ENCODE measurements around the gene GRM1. TPM values are rescaled to one million over a fixed set of nuclear protein-coding genes. Genes with fewer than 3 reads are reported as not detected.
"Not testable (repeated sequence)": the region's sequence is repeated elsewhere in the genome, so short reads cannot be mapped to it uniquely, and the experiment has no call there.

Gene GRM1
- total RNA-seq, 1 donor from 2014 or later, result not detected

DNA sequence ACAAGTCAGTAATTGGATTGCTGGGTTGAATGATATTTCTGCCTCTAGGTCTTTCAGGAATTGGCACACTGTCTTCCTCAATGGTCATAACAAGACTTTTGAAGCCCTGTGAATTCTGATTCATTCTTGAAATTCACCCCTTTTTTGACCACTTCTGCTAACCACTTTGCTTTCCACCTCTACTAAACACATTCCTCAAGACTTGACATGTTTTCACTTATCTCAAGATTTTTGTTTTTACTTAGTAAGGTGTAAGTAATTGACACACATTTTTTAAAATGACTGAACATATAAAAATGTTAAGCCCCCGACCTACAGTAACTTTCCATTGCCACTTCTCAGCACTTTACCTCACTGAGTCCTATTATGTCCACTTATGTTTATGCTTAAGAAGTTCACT, 239.1 kb downstream of the GRM1 start:
- intact Hi-C loops (cut with micrococcal nuclease), result no loop called here
- ChIA-PET POLR2A (no interaction called here), CTCF (no interaction called here)
- Mint-ChIP-seq H3K4me1 (no peaks in the 10 kb centered on the region), H3K27ac (no peak overlapping the region), H3K4me3 (no peak overlapping the region), H3K9me3 (peaks cover 13% of the 10 kb centered on the region), H3K36me3 (ENCODE audit: low read depth) (no peaks in the 10 kb centered on the region), H3K27me3 (no peaks in the 10 kb centered on the region)
- DNase-seq (no peak), ATAC-seq (ENCODE audit: low read depth) (no peak)
- TF ChIP-seq, protein P1, sequence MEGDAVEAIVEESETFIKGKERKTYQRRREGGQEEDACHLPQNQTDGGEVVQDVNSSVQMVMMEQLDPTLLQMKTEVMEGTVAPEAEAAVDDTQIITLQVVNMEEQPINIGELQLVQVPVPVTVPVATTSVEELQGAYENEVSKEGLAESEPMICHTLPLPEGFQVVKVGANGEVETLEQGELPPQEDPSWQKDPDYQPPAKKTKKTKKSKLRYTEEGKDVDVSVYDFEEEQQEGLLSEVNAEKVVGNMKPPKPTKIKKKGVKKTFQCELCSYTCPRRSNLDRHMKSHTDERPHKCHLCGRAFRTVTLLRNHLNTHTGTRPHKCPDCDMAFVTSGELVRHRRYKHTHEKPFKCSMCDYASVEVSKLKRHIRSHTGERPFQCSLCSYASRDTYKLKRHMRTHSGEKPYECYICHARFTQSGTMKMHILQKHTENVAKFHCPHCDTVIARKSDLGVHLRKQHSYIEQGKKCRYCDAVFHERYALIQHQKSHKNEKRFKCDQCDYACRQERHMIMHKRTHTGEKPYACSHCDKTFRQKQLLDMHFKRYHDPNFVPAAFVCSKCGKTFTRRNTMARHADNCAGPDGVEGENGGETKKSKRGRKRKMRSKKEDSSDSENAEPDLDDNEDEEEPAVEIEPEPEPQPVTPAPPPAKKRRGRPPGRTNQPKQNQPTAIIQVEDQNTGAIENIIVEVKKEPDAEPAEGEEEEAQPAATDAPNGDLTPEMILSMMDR (IDR thresholded peaks at IDR 0.05), result no peak

DNA sequence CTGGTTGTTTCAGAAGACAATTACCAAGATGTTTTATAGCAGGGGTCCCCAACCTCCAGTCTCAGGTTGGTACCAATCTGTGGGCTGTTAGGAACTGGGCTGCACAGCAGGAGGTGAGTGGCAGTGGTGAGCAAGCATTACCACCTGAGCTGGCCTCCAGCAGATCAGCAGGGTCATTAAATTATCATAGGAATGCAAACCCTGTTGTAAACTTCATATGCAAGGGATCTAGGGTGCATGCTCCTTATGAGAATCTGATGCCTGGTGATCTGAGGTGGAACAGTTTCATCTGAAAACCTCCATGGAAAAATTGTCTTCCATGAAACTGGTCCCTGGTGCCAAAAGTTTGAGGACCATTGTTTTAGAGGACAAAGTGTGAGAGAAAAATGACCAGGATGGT, 240.6 kb downstream of the GRM1 start:
- H3K9me3 Mint-ChIP-seq, result peaks cover 13% of the 10 kb centered on the region
- no peaks in the 10 kb centered on the region for H3K27me3 Mint-ChIP-seq
- H3K4me3 Mint-ChIP-seq, result no peak overlapping the region
- DNase-seq (no peak), ATAC-seq (ENCODE audit: low read depth) (no peak)
- ChIA-PET CTCF (no interaction called here), POLR2A (no interaction called here)
- TF ChIP-seq, protein P1 (IDR thresholded peaks at IDR 0.05), result no peak
- no peaks in the 10 kb centered on the region for H3K4me1 Mint-ChIP-seq
- no peaks in the 10 kb centered on the region for H3K36me3 Mint-ChIP-seq (ENCODE audit: low read depth)
- no peak overlapping the region for H3K27ac Mint-ChIP-seq
- intact Hi-C loops (cut with micrococcal nuclease), result no loop called here

DNA sequence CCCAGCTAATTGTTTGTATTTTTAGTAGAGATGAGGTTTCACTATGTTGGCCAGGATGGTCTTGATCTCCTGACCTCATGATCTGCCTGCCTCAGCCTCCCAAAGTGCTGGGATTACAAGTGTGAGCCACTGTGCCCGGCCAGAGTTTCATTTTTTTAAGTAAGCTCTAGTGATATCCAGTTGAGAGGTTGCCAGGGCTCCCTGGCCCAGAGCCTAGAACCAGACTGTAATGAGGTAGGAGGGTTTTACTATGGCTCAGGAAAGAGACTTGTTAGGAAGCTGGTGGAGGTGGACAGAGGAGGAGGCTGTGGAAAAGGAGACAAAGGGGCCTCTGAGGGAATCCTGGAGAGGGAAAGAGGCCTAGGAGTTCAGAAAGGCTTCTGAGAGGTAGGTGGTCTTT, 242.3 kb downstream of the GRM1 start:
- H3K27me3 Mint-ChIP-seq; POLR2A ChIA-PET; ATAC-seq (ENCODE audit: low read depth); H3K4me3 Mint-ChIP-seq; H3K4me1 Mint-ChIP-seq; intact Hi-C loops (cut with micrococcal nuclease); H3K27ac Mint-ChIP-seq; DNase-seq; H3K36me3 Mint-ChIP-seq (ENCODE audit: low read depth); CTCF ChIA-PET; H3K9me3 Mint-ChIP-seq: not testable (repeated sequence)

DNA sequence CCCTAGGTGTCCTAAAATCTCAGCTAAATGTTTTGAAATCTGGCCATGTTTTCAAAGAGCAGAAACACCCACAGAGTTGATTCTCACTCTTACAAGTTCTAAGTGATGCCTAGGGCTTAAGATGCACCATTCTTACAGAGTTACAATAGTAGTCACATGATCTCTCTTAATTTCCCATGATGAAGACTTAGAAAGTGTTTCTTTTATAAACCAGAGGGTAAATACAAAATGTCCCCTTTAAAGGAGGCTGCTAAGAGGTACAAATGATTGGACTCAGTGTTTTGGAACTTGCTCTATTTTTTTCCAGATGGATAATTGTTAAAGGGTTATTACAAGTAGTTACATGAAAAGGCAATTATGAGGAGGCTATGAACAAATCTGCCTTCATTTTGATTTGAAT, 244.6 kb downstream of the GRM1 start:
- Mint-ChIP-seq H3K4me3 (no peak overlapping the region), H3K4me1 (no peaks in the 10 kb centered on the region), H3K9me3 (no peaks in the 10 kb centered on the region), H3K36me3 (ENCODE audit: low read depth) (no peaks in the 10 kb centered on the region), H3K27ac (no peak overlapping the region), H3K27me3 (no peaks in the 10 kb centered on the region)
- no peak for ATAC-seq (ENCODE audit: low read depth)
- DNase-seq, result no peak
- intact Hi-C loops (cut with micrococcal nuclease), result no loop called here
- CTCF ChIA-PET, result no interaction called here
- POLR2A ChIA-PET, result no interaction called here
- TF ChIP-seq, protein P1 (IDR thresholded peaks at IDR 0.05), result no peak

DNA sequence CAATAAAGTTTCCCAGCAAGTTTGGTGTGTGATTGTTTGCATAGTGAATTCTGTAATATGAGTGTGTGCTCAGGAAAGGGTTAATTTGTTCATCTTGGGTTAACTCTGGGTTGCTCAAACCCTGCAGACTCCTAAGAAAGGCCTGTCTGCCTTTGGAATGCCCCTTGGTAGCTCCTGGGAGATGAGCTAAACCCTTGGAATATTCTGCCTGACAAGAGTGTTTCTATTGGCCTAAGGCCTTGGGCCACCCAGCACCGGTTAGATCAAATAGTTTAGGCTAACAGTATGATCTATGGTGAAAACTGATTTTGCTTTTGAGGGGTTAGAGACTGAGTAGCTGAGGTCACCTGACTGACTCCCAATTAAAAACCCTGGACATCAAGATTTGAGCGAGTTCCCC, 248.3 kb downstream of the GRM1 start:
- ChIA-PET POLR2A (no interaction called here), CTCF (no interaction called here)
- H3K27ac Mint-ChIP-seq, result no peak overlapping the region
- H3K27me3 Mint-ChIP-seq, result no peaks in the 10 kb centered on the region
- TF ChIP-seq, protein P1 (IDR thresholded peaks at IDR 0.05), result no peak
- DNase-seq, result no peak
- ATAC-seq (ENCODE audit: low read depth), result no peak
- no peaks in the 10 kb centered on the region for H3K9me3 Mint-ChIP-seq
- no peaks in the 10 kb centered on the region for H3K36me3 Mint-ChIP-seq (ENCODE audit: low read depth)
- no peaks in the 10 kb centered on the region for H3K4me1 Mint-ChIP-seq
- H3K4me3 Mint-ChIP-seq, result no peak overlapping the region
- intact Hi-C loops (cut with micrococcal nuclease), result no loop called here

DNA sequence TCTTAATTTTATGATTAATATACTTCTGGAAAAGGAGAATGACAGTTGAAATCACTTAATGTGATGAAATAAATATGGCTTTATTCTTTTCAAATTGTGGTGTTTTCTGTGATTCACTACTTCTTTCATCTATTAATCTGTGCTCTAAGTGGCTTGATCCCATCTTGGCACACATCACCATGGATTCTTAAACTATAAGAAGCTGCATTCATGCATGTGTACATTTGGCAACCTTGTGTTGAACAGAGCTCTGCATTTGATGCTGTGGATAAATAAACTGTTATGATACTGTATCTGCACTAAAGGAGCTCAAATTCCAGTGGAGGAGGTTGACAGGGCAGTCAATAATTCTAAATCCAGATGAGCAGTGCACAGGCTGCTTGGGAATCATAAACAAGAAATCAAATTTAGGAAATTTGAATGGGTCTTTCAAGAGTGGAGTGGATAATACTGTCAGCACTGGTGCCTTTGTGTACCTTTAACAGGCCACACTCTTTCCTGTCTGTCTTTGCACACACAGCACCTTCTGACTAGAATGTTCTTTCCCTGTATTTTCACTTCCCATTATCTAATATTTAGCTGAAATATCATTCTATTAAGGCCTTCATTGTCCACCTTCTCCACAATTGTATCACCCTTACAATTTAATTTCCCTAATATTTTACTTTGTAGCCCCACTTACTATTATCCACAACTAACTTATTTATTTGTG, 252.9 kb downstream of the GRM1 start:
- ATAC-seq (ENCODE audit: low read depth), result no peak
- Mint-ChIP-seq H3K4me1 (no peaks in the 10 kb centered on the region), H3K9me3 (no peaks in the 10 kb centered on the region), H3K27me3 (no peaks in the 10 kb centered on the region), H3K27ac (no peak overlapping the region), H3K36me3 (ENCODE audit: low read depth) (no peaks in the 10 kb centered on the region), H3K4me3 (no peak overlapping the region)
- ChIA-PET CTCF (no interaction called here), POLR2A (no interaction called here)
- TF ChIP-seq, protein P1 (IDR thresholded peaks at IDR 0.05), result no peak
- intact Hi-C loops (cut with micrococcal nuclease), result no loop called here
- DNase-seq, result no peak
